Body of pancreas (tissue), 4 donors: Measurements from ENCODE around the gene S100A1. TPM values are rescaled to one million over a fixed set of nuclear protein-coding genes. Genes with fewer than 3 reads are reported as not detected.

Experiments used
- ATAC-seq: fragments of 150-250 bp; one replicate; pipeline ENCODE4 v1.9.1; 2016
- DNase-seq, 4 donors: peaks; one replicate each; pipeline ENCODE4 v3.0.0-alpha.2; 2019
- H3K27ac ChIP-seq, 4 donors: fragments of 200-600 bp; sonication (generic); 1 replicate in 3 of 4; 2 replicates in 1 of 4; pipeline versions ENCODE4 v1.5.1 to v1.6.1; 2016 to 2019; ENCODE audit warnings: mild to moderate bottlenecking in 1 of 4, mixed read lengths in 1 of 4, moderate library complexity in 1 of 4
- H3K27me3 ChIP-seq, 2 donors: fragments of 200-600 bp; sonication (generic); one replicate each; pipeline ENCODE4 v1.6.0; 2016; ENCODE audit warnings: mild to moderate bottlenecking in 1 of 2
- H3K36me3 ChIP-seq, 2 donors: fragments of 200-600 bp; sonication (generic); replicated peaks in 1 of 2; 2 replicates each; pipeline ENCODE4 v1.5.1; 2016; ENCODE audit warnings: low read depth in 2 of 2; ENCODE audit not compliant: insufficient read depth in 1 of 2
- H3K4me1 ChIP-seq: fragments of 200-600 bp; sonication (generic); one replicate; pipeline ENCODE4 v1.6.0; 2016
- H3K4me3 ChIP-seq, 2 donors: fragments of 200-600 bp; sonication (generic); 1 replicate in 1 of 2; 2 replicates in 1 of 2; pipeline ENCODE4 v1.5.1; 2016 to 2019
- H3K9me3 ChIP-seq, 3 donors: fragments of 200-600 bp; sonication (generic); 1 replicate in 2 of 3; 2 replicates in 1 of 3; pipeline ENCODE4 v1.5.1; 2016
- POLR2A ChIP-seq, 3 donors: fragments of 450-650 bp; IDR thresholded peaks; one replicate each; pipeline ENCODE4 v1.6.1; 2016; ENCODE audit warnings: antibody characterized with exemption in 3 of 3, mild to moderate bottlenecking in 2 of 3
- WGBS, 2 donors: methylation state at CpG; one replicate each; pipeline ENCODE4 v1.1.5; 2017; 5-methylcytosine and 5-hydroxymethylcytosine counted together
- intact Hi-C: fragments of 100-400 bp; cut with DNase I; formaldehyde crosslinking; loops from one replicate; pipeline ENCODE4 v1.15.1; 2023
- total RNA-seq, 2 donors: library from RNA; depleted of rRNA; stranded (reverse); fragments of >200 nt; gene quantifications; one replicate each; pipeline ENCODE4 v1.1.0, GENCODE V29; 2016
- TF ChIP-seq, protein P1 (sequence below), 7 experiments: fragments of 450-650 bp in 4 of 7; fragments of 200-600 bp in 3 of 7; sonication (generic) in 3 of 7; IDR thresholded peaks; one replicate each; pipeline ENCODE4 v1.5.1; 2016 to 2019; ENCODE audit warnings: antibody characterized with exemption in 7 of 7

Gene S100A1
- total RNA-seq, 2 donors from 2014 or later: 7.3 to 57.0 TPM

DNA sequence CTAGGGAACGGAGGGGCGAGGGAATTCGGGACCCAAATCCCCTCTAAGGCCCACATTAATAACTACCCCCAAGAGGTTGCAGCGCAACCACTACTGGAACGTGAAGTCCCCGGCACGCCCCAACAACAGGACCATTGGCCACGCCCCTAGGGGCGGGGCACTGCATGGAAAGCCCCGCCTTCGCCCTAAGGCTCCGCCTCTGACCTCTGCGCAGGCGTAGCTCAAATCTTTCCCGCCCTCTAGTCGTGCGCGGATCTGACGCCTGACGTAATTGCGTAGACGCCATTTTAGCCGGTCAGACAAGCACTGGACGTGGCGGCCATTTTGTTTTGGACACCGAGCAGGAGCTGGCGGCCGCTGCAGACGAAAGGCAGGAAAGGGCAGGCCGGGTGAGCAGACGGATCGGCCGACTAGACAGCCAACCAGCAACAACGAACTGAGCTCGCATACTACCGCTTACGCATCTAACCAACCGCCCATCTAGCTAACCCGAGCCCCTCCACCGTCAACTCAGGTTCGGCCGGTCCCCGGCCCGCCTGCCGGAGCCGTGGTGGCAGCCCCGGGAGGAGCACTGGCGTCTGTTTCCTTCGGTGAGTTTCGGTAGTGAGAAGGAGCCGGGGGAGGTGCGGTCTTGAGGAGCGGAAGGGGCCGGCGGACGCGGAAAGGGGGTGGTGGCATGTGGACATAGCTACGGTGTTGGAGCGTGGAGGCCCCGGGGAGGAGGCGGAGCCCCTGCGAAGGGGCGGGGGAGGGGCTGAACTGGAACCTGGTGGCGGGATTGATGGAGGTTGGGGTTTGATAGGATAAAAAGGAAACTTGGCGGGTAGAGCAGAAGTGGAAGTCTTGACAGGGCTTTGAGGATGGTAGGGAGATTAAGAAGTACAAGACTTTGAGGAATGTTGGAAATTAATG is 5.8 kb downstream of the S100A1 start, which contains the start of gene CHTOP:
CHTOP (plus strand) TSS at position 313 of the 912 bp plus-strand sequence. CDS start 2,523 bp downstream, outside the sequence.
- no peaks in the 10 kb centered on the region for H3K9me3 ChIP-seq
- H3K4me1 ChIP-seq: peaks cover 46% of the 10 kb centered on the region
- 1 to 9% methylated on average over 29 to 63 of the region's 65 CpGs for WGBS, 2 donors
- ATAC-seq: peak; percentile 96
- H3K36me3 ChIP-seq: peaks cover 0 to under 1% of the 10 kb centered on the region in 2 donors
- H3K4me3 ChIP-seq: peak within 1 kb of the TSS; percentile 42 to 99
- H3K27me3 ChIP-seq: no peaks in the 10 kb centered on the region
- peak within 1 kb of the TSS; percentile 99 to 100 (median 100) for H3K27ac ChIP-seq
- TF ChIP-seq, protein P1, sequence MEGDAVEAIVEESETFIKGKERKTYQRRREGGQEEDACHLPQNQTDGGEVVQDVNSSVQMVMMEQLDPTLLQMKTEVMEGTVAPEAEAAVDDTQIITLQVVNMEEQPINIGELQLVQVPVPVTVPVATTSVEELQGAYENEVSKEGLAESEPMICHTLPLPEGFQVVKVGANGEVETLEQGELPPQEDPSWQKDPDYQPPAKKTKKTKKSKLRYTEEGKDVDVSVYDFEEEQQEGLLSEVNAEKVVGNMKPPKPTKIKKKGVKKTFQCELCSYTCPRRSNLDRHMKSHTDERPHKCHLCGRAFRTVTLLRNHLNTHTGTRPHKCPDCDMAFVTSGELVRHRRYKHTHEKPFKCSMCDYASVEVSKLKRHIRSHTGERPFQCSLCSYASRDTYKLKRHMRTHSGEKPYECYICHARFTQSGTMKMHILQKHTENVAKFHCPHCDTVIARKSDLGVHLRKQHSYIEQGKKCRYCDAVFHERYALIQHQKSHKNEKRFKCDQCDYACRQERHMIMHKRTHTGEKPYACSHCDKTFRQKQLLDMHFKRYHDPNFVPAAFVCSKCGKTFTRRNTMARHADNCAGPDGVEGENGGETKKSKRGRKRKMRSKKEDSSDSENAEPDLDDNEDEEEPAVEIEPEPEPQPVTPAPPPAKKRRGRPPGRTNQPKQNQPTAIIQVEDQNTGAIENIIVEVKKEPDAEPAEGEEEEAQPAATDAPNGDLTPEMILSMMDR (IDR thresholded peaks at IDR 0.05): peak in 2 of 7 experiments; percentile 13 to 18
- TF ChIP-seq POLR2A (IDR thresholded peaks at IDR 0.05): peak; percentile 75 to 93 (median 93)
- intact Hi-C loops: no loop called here
- DNase-seq: peak; percentile 98 to 99 (median 99)

- intact Hi-C loops: no loop called here
- ATAC-seq: no peak
Observed at GRCh38 chr1:153635872-153636271, 7.6 kb downstream of the S100A1 start.

DNA sequence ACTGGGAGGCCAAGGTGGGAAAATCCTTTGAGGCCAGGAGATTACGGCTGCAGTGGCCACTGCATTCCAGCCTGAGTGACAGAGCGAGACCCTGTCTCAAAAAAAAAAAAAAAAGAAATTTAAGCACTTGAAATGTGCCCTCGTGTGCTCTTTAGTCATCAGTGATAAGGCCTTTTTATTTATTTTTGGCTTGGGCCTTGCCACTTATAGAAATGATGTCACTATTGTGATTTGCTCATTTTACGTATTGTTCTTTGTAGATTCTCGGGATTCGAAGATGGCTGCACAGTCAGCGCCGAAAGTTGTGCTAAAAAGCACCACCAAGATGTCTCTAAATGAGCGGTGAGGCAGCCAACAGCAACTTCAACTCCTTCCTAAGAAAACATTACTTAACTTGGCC is 8.1 kb downstream of the S100A1 start:
- ATAC-seq: no peak
- peaks cover 69% of the 10 kb centered on the region for H3K4me1 ChIP-seq
- TF ChIP-seq POLR2A (IDR thresholded peaks at IDR 0.05): no peak
- TF ChIP-seq, protein P1 (IDR thresholded peaks at IDR 0.05): no peak
- no peak for DNase-seq
- intact Hi-C loops: no loop called here
- WGBS, 2 donors: 86 to 89% methylated on average over 9 of the region's 9 CpGs
- no peak overlapping the region for H3K4me3 ChIP-seq
- peaks cover 9 to 14% of the 10 kb centered on the region in 2 donors for H3K36me3 ChIP-seq
- H3K27ac ChIP-seq: peak overlapping the region in 3 of 4 donors; percentile 99 to 100 (median 100)
- H3K9me3 ChIP-seq: no peaks in the 10 kb centered on the region
- no peaks in the 10 kb centered on the region for H3K27me3 ChIP-seq

More at GRCh38 chr1:153635872-153636271, 7.6 kb downstream of the S100A1 start:
- Histone ChIP-seq H3K36me3 (peaks cover 9 to 14% of the 10 kb centered on the region in 2 donors), H3K4me3 (peak overlapping the region in 1 of 2 donors; percentile 42), H3K9me3 (no peaks in the 10 kb centered on the region), H3K27ac (peak overlapping the region in 3 of 4 donors; percentile 99 to 100 (median 100)), H3K4me1 (peaks cover 65% of the 10 kb centered on the region), H3K27me3 (no peaks in the 10 kb centered on the region)
- no peak for DNase-seq
- no peak for TF ChIP-seq POLR2A (IDR thresholded peaks at IDR 0.05)
- TF ChIP-seq, protein P1 (IDR thresholded peaks at IDR 0.05): no peak
- WGBS, 2 donors: 56 to 80% methylated on average over 7 of the region's 7 CpGs

DNA sequence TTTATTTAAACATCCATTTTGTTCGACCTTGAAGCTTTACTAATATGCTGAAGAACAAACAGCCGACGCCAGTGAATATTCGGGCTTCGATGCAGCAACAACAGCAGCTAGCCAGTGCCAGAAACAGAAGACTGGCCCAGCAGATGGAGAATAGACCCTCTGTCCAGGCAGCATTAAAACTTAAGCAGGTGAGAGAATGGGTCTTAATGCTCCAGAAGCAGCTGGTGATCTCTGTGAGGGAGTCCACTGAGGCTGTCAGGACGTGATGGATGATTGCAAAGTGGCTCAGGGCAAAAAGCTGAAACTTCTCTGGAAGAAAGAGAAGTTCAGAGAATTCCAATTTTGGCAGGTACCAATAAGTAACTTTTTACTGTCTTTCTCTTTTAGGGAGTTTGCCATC is 10.0 kb downstream of the S100A1 start:
- DNase-seq: peak in 1 of 4 donors; percentile 35

More for the DNA sequence above, 10.0 kb downstream of the S100A1 start:
- H3K9me3 ChIP-seq: no peaks in the 10 kb centered on the region
- H3K4me3 ChIP-seq: no peak overlapping the region
- peak overlapping the region; percentile 6 to 100 (median 58) for H3K27ac ChIP-seq
- peaks cover 82% of the 10 kb centered on the region for H3K4me1 ChIP-seq
- WGBS, 2 donors: 25 to 29% methylated on average over 6 of the region's 6 CpGs
- TF ChIP-seq, protein P1 (IDR thresholded peaks at IDR 0.05): no peak
- no peak for TF ChIP-seq POLR2A (IDR thresholded peaks at IDR 0.05)
- peaks cover 9 to 28% of the 10 kb centered on the region in 2 donors for H3K36me3 ChIP-seq
- ATAC-seq: no peak
- no peaks in the 10 kb centered on the region for H3K27me3 ChIP-seq
- intact Hi-C loops: no loop called here
